ENCODE results near the gene YEATS4.

- TF ChIP-seq CTCF (IDR thresholded peaks at IDR 0.05; ENCODE audit: poor library complexity) (no peak), EZH2phosphoT487 (IDR thresholded peaks at IDR 0.05; ENCODE audit: low read depth, severe bottlenecking, unreplicated experiment) (no peak)
Measured at GRCh38 chr12:69412655-69413054, 53.1 kb downstream of the YEATS4 start.
